GM23338 (cell line): Measurements from ENCODE around the gene VSTM2B.

Experiments used
- CREB1 ChIP-seq: fragments of 250-450 bp; sonication (Bioruptor Pico); IDR thresholded peaks from 2 replicates; pipeline ENCODE4 v1.5.0; 2020; ENCODE audit warnings: low read depth, mild to moderate bottlenecking, moderate library complexity
- CTCF ChIP-seq, 2 experiments: fragments of 200-600 bp in 1 of 2; sonication (generic) in 1 of 2; conservative IDR thresholded peaks; 2 replicates each; pipeline versions ENCODE4 v1.5.1 to v1.6.1; 2016 to 2017; ENCODE audit warnings: antibody characterized with exemption in 2 of 2, low read depth in 2 of 2, mild to moderate bottlenecking in 2 of 2, moderate library complexity in 1 of 2
- EZH2 ChIP-seq: fragments of 200-600 bp; sonication (generic); IDR thresholded peaks from one replicate; pipeline ENCODE4 v1.8.0; 2017; ENCODE audit warnings: antibody characterized with exemption, mild to moderate bottlenecking, low read depth; ENCODE audit not compliant: unreplicated experiment
- EZH2phosphoT487 ChIP-seq: fragments of 200-600 bp; sonication (generic); IDR thresholded peaks from one replicate; pipeline ENCODE4 v1.8.1; 2018; ENCODE audit warnings: antibody characterized with exemption; ENCODE audit not compliant: unreplicated experiment
- POLR2AphosphoS5 ChIP-seq: IDR thresholded peaks from 2 replicates; pipeline ENCODE4 v1.6.1; 2016; ENCODE audit warnings: antibody characterized with exemption, low read depth
- REST ChIP-seq: IDR thresholded peaks from one replicate; pipeline ENCODE4 v1.6.1; 2018; ENCODE audit warnings: antibody characterized with exemption; ENCODE audit not compliant: unreplicated experiment

- no peak for TF ChIP-seq CTCF (conservative IDR thresholded peaks at IDR 0.05; ENCODE audit: low read depth in 2 of 2)
- no peak for TF ChIP-seq EZH2
- no peak for TF ChIP-seq CREB1 (CRISPR knock-in tag)
- no peak for TF ChIP-seq REST
- no peak for TF ChIP-seq POLR2AphosphoS5
- TF ChIP-seq EZH2phosphoT487, result no peak
Observed at GRCh38 chr19:29514525-29515232, 11.1 kb upstream of the VSTM2B start.
